WTC11 (cell line): ENCODE results near the gene NTN1.

Experiments
- CTCF ChIP-seq: fragments of 200-600 bp; IDR thresholded peaks from 2 replicates; pipeline ENCODE4 v1.8.0; 2022; ENCODE audit warnings: antibody characterized with exemption
- TEAD4 ChIP-seq: sonication (generic); formaldehyde crosslinking; IDR thresholded peaks from 2 replicates; pipeline ENCODE4 v1.8.0; 2022; ENCODE audit warnings: mild to moderate bottlenecking, missing genetic modification reagents

GRCh38 chr17:9150446-9151090 lies 129.3 kb downstream of the NTN1 start:
- TF ChIP-seq CTCF (no peak), TEAD4 (no peak)
